Hematopoietic multipotent progenitor cell treated with erythropoietin and hydrocortisone succinate and interleukin-3 and kit ligand, for 17 days (in vitro differentiated cells): Measurements from ENCODE around the gene BDP1.
"Not testable (repeated sequence)": the region's sequence is repeated elsewhere in the genome, so short reads cannot be mapped to it uniquely, and the experiment has no call there.

Source experiments
- DNase-seq: peaks from one replicate; pipeline ENCODE4 v3.0.0-alpha.2; 2015; ENCODE audit warnings: low spot score

BDP1 gene

DNA sequence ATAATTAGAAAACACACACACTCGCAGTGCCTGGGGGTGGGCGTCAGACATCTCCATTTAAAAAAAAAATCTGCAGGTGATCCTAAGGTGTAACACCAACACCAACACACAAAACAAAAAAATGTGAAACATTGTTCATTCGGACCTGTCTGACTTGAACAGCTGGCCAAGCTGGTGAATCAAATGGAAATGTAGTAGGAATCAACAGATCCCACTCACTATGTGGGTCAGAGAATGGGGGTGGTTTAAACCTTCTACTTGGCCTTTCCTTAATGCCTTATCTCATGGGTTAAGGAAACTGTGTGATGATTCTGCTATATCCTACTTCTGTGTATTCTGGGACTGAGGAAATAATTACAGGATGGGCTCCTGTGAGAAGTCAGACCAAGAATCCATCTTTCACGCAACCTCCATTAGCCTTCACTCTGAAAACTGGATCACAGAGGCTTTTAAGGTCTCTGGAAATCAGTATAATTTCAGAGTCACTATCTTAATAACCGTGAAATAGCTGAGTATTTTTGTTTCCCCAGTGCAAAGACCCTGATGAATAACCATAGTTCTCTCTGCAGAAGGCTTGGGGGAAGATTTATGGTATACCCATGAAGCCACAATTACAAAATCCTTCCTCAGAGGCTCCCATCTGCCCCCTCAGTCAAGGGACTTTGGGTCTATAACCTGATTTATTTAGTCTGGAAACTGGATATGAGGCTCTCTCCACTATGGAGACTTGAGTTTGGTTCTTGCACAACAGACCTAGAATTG, 114.5 kb downstream of the BDP1 start:
- DNase-seq = no peak

DNA sequence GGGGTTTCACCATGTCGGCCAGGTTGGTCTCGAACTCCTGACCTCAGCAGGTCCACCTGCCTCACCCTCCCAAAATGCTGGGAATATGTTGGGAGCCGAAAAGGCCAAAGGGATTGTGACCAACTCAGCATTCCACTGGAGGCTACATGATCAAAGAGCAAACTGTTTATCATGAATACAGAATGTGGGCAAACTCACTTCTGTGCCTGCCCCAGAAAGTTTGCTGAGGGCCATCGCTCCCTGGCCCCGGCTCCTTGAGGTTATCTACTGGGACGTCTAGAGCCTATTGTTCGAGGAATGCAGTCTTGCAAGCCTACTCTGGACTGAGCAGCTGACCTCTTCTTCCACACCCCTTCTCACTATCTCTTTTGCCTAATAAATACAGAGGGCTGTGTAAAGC, 116.4 kb downstream of the BDP1 start:
- DNase-seq = not testable (repeated sequence)

DNA sequence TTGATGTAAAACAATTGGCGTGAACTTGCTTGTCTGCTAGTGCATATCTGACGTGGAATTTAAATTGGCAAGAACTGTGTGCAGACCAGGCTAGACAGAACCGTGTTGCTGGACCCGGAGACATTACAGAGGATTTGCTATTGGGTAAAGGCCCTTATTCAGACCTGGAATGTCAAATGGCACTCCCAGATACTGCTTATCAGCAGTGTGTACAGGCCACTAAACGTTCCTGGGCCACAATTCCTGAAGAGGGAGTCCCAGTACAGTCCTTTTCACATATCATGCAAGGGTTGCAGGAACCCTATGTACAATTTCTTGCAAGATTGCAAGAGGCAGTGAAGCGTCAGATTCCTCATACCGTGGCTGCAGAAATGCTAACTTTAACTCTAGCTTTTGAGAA, 118.1 kb downstream of the BDP1 start:
- DNase-seq = no peak

DNA sequence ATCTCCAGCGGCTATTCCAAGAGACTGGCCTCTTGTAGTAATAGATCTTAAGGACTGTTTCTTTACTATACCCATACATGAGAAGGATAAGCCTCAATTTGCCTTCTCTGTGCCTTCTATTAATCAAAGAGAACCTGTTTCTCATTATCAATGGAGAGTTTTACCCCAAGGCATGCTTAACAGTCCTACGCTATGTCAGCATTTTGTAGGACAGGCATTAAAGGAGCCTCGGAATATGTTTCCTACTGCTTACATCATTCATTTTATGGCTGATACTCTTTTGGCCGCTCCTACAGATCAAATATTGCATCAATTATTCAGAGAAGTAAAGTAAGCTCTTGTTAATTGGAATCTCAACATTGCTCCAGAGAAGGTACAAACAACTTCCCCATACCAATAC, 120.1 kb downstream of the BDP1 start:
- DNase-seq = not testable (repeated sequence)

DNA sequence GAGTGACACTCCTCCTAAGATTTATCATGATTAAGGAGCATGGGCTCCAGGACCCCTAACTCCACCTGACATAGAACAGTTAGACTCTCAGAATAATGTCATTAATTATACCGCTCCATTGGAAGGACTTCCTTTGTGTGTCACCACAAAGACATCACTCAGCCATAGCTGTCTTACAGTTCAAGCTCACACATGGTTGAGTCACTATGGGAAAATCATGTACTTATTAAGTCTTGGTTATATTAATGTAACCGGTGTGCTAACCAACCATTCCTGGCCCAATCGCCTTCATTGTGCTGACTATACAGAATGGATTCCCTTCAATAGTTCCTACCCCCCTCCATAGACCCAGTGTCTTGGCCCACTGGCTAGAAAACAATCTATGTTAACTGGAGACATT, 120.8 kb downstream of the BDP1 start:
- DNase-seq = no peak

DNA sequence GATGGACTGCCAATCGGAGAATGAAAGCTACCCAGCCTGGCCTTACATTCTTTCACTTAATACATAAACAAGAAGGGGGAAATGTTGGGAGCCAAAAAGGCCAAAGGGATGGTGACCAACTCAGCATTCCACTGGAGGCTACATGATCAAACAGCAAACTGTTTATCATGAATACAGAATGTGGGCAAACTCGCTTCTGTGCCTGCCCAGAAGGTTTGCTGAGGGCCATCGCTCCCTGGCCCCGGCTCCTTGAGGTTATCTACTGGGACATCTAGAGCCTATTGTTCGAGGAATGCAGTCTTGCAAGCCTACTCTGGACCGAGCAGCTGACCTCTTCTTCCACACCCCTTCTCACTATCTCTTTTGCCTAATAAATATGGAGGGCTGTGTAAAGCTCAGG, 122.4 kb downstream of the BDP1 start:
- DNase-seq = not testable (repeated sequence)

DNA sequence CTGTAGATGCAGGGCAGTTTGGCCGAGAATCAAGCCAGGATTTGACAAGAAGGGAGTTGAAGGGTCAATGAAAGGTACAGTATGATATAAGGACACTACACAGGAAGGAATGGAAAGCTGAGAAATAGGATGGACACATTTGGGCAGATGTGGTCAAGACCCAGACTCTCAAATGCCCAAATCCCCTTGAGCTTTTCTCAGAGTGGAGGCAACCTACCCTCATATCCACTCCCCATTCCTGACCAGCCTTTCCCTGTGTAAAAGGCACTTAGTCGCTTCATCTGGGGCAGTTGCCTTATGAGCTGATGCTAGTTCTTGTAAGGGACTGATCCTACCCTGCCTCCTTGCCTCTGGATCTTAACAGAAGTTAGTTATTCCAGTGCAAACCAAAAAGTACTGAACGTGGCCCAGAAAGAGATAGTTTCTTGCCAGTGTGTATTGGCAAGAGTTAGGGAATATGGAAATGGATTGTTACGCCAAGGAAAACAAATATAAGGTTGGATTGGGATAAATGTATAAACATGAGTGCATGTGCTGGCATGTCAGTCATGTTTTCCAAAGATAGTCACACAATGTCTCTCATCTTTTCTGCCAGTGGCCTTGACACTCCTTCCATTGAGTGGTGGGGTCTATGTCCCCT, 127.6 kb downstream of the BDP1 start:
- DNase-seq = no peak

DNA sequence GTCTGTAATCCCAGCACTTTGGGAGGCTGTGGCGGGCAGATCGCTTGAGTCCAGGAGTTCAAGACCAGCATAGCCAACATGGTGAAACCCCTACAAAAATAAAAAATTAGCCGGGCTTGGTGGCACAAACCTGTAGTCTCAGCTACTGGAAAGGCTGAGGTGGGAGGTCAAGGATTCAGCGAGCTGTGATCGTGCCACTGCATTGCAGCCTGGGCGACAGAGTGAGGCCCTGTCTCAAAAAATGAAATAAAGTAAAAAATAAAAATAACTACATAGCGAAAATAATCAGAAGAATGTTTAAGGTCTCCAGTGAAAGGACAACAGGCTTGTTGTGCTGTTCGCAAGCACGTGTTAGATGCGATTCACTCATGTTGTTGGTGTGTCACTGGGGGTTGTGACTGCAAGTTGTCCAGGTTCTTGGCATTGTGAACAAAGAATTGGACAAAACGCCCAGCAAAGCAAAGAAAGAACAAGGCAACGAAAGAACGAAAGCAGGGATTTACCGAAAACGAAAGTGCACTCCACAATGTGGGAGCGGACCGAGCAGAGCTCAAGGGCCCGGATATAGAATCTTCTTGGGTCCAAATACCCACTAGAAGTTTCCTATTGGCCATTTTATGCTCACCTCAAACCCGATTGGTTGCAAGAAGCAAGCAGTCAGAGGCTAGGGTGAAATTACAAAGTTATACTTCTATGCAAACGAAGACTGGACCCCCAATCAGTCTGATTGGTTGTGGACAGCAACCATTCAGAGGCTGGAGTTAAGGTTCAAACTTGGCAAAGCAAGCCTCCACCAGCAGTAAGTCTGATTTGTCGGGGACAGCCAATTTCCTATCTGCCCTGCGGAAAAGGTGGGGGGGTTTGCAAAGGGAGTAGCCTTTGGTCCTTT, 130.8 kb downstream of the BDP1 start:
- DNase-seq = no peak

DNA sequence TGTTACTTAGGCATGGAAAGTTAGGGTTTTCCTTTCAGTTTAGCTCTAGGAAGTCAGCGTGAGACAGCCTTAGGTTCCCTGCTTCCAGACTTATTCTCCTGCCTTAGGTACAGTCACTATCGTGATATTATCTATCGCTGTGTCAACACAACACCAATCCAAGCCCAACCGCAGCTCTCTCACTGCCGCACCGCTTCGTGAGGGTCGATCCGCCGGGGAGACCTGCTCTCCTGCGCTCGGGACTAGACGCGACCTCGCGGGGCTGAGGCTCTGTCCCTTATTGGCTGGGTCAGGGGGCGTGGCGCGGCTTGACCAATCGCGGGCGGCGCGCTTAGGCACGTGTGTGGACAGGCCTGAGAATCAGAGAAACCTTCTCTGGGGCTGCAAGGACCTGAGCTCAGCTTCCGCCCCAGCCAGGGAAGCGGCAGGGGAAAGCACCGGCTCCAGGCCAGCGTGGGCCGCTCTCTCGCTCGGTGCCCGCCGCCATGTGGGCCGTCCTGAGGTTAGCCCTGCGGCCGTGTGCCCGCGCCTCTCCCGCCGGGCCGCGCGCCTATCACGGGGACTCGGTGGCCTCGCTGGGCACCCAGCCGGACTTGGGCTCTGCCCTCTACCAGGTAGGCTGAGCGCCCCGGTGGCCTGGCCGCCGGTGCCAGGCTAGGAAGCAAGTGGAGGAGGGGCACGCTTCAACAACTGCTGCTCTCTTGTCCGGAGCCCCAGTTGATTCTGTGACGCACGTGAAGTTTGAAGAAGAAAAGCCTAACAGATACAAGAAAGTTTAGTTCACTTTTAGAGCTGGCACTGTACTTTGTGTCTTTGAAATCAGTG, 131.7 kb downstream of the BDP1 start, which contains the start of gene MCCC2:
TSS of gene MCCC2 (plus strand) at position 400 of the 825 bp plus-strand sequence. CDS start at position 486, 86 bp downstream.
- DNase-seq = peak; percentile 88

DNA sequence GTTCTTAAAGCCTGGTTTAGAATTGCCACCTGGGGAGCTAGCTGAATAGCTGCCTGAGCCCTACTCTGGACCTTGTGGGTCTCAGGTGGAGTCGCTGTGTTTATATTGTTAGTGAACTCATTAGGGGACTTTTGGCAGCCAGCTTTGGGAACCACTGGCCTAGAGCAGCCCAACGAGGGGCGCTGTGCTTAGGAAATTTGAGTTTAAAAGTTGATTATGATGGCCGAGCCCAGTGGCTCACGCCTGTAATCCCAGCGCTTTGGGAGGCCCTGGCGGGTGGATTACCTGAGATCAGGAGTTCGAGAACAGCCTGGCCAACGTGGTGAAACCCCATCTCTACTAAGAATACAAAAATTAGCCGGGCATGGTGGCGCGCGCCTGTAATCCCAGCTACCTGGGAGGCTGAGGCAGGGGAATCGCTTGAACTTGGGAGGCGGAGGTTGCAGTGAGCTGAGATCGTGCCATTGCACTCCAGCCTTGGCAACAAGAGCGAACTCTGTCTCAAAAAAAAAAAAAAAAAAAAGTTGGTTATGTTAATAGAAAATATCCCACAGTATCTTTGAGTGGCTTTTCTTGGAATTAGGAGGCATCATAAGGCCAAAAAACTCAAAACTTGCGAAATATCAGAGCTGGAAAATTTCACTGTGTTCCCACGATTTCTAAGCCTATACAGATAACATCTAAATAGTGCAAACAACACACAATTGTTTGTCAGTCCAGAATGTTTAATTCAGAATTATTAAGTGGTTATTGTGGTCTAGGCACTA, 132.5 kb downstream of the BDP1 start:
- DNase-seq = no peak

DNA sequence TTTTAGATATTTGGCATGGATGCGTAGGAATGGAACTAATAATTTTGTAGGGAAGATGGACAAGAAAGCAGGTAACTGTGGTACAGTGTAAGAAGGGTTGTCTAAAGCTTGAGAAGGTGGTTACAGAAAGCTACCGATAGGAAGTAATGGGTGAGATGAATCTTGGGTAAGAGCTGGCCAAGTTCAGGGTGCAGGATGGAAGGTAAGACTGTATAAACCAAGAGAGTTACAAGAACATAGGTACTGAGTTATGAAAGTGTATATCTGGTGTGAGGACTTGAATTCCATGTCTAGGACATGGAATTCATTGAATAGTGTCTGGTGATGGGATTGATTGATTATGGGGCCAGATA, 133.1 kb downstream of the BDP1 start:
- DNase-seq = no peak

DNA sequence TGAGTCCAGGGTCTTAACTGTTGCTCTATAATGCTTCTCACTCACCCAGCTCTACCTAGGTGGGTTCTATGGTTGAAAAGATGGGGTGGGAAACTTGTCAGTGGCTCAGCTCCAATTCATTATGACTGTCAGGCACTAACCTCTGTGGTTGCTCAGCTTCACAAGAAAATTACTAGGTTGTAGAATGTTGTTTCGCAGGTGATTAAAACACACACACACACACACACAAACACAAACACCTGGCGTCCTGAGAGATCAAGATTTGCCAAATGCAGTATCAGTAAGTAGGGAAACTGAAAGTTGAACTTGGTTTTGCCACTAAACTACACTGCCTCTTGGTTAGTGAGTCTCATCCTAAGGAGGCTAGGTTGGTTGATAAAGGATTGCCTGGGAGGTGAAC, 134.5 kb downstream of the BDP1 start:
- no peak for DNase-seq

DNA sequence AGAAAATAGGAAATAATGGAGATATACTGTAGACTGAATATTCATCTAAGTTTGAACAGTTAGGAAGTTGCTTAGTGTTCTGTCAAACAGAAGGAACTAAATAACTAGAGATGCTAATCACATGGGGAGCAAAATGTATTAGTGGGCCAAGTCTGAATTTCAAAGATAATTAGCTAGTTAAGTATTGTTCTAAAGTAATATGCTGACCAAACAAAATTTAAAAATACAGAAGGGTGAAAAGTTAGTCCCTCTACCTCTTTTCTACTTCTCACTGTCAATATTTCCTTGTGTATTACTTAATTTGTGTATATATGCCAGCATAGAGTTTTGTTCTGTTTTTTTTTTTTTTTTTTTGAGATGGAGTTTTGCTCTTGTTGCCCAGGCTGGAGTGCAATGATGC, 135.6 kb downstream of the BDP1 start:
- DNase-seq = no peak

DNA sequence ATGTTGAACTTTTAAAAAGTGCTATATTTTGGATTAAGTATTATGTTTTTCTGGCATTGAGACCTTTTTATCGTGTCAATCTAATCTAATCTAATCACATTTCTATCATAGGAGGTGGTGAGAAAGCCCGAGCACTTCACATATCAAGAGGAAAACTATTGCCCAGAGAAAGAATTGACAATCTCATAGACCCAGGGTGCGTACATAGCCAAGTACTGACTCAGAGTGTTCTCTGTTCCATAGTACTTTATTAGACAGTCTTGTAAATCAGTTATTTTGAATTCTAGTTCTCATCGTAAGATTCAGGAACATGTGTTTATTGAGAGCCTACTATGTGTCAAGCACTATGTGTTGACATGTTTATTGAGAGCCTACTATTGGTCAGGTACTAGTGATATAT, 140.7 kb downstream of the BDP1 start:
- no peak for DNase-seq

DNA sequence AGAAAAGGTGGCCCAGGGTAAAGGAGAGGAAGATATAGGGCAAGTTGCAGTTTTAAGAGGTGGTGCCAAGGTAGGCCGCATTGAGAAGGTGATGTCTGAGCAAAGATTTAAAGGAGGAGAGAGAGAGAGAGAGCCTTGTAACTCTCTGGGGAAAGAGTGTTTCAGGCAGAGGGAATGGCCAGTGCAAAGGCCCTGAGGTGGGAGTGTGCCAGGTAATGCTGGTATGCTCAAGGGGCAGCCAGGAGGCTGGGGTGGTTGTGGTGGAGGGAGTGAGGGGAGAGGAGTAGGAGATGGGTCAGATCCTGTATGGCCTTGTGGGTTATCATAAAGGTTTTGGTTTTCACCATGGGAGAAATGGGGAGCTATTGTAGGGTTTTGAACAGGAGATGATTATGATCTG, 141.6 kb downstream of the BDP1 start:
- DNase-seq = no peak

DNA sequence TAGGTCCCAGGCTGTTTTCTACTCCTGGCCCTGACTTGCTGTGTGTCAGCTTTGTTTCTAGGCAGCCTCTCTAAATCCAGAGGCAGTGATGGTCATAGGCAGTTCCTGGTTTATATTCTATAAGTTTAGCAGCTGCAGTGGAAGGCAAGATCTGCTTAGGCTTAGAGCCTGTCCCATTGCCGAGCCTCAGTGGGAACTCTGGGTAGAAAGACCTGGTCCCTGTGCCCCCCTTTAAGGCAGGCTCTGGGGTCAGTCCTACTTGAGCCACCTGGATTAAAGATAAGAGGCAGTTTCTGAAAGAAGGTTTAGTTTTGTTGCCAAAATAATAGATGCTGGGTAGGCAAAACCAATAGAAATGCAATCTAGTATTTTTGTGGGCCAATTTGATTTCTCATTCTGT, 145.3 kb downstream of the BDP1 start:
- DNase-seq = no peak

DNA sequence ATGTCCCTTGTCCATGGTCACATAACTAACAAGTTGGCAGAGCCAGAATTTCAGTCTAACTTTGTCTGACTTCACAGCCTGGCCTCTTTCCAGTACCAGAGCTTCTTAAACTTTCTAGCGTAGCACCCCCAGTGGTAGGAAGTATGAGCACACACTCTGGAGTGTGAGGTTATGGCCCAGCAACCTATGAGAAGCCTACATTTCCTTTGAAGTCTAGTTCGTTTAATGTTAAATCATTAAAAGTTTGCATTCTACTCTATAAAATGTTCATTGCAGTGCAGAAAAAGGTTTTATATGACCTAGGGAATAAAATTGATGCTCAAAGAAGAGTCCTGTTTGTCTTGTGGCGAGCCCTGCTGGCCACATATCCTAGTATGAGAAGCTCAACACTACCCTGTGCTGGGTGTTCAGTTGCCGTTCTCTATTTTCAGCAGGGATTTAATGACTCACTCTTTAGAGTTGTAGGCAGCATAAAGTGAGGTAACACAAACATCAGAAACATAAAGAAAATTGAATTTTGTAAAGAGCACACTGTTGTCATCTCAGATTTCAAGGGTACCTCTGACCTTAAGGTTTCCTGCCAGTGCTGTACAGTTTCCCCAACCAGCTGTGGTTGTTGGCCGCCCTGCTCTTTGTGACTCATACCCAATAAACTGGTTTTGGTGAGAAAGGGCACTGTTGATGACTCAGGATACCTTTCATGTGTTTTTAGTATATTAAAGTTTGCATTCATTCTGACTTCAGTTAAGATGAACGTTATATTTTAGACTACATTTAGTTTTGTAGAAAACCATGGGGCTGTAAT, 146.0 kb downstream of the BDP1 start:
- peak; percentile 56 for DNase-seq

DNA sequence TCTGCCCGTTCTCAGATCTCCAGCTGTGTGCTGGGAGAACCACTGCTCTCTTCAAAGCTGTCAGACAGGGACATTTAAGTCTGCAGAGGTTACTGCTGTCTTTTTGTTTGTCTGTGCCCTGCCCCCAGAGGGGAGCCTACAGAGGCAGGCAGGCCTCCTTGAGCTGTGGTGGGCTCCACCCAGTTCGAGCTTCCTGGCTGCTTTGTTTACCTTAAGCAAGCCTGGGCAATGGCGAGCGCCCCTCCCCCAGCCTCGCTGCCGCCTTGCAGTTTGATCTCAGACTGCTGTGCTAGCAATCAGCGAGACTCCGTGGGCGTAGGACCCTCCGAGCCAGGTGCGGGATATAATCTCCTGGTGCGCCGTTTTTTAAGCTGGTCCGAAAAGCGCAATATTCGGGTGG, 154.5 kb downstream of the BDP1 start:
- DNase-seq = not testable (repeated sequence)

DNA sequence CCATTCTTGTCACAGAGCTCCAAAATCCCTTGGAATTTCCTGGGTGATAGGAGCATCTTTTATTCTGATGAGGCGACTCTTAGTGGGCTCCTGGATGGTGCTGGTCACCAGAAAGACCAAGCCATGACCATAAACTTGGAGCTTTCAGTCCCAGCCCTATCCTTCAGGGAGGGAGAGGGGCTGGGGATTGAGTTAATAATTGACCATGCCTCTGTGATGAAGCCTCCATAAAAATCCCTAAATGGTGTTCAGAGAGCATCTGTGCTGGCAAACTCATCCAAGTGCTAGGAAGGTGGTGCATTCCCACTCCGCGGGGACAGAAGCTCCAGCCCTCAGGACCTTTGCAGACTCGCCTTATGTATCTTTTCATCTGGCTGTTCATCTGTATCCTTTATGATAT, 160.4 kb downstream of the BDP1 start:
- no peak for DNase-seq
